Naive thymus-derived CD4-positive, alpha-beta T cell (primary cell): ENCODE measurements around the gene ENAM. TPM values are rescaled to one million over a fixed set of nuclear protein-coding genes. Genes with fewer than 3 reads are reported as not detected.
A peak's percentile ranks its signal among the peaks of the same experiment; 100 is the strongest.

Experiments used
- ATAC-seq: fragments of 150-1000 bp; cut with Tn5 transposase; 2 replicates; pipeline ENCODE4 v1.10.0; 2021; ENCODE audit warnings: mild to moderate bottlenecking, moderate library complexity
- CTCF ChIA-PET: fragments of 350-600 bp; sonication (Branson Sonifier 250); formaldehyde crosslinking; loops from one replicate; lab custom pipeline; 2021; ENCODE audit warnings: antibody characterized with exemption; lab: Charles Lee
- POLR2A ChIA-PET: fragments of 350-600 bp; sonication (Branson Sonifier 250); formaldehyde crosslinking; loops from one replicate; lab custom pipeline; 2021; ENCODE audit warnings: antibody characterized with exemption, inconsistent platforms; lab: Charles Lee
- DNase-seq, 9 donors: peaks; one replicate each; pipeline versions ENCODE4 v3.0.0 to v3.0.0-alpha.2; 2020 to 2022; ENCODE audit warnings: mixed read lengths in 1 of 9
- H3K27ac ChIP-seq: one replicate; pipeline ENCODE4 v1.7.0; 2013; ENCODE audit warnings: mild to moderate bottlenecking, low read depth, low read length, moderate library complexity
- H3K27me3 ChIP-seq, 2 donors: one replicate each; pipeline ENCODE4 v1.7.0; 2013; ENCODE audit warnings: low read length in 2 of 2, mild to moderate bottlenecking in 2 of 2, moderate library complexity in 2 of 2; ENCODE audit not compliant: control insufficient read depth in 2 of 2, insufficient read depth in 2 of 2
- H3K36me3 ChIP-seq, 3 experiments: 1 replicate in 2 of 3; 2 replicates in 1 of 3; pipeline ENCODE4 v1.7.0; 2013; ENCODE audit warnings: low read length in 3 of 3, mild to moderate bottlenecking in 3 of 3, moderate library complexity in 1 of 3; ENCODE audit not compliant: insufficient read depth in 3 of 3, control insufficient read depth in 2 of 3
- H3K4me1 ChIP-seq, 2 donors: one replicate each; pipeline ENCODE4 v1.7.0; 2013; ENCODE audit warnings: low read length in 2 of 2, mild to moderate bottlenecking in 2 of 2, moderate library complexity in 1 of 2; ENCODE audit not compliant: control insufficient read depth in 2 of 2, insufficient read depth in 2 of 2
- H3K4me3 ChIP-seq: 2 replicates; pipeline ENCODE4 v1.7.0; 2013; ENCODE audit warnings: mild to moderate bottlenecking, low read length
- H3K9me3 ChIP-seq, 3 experiments: 1 replicate in 2 of 3; 2 replicates in 1 of 3; pipeline ENCODE4 v1.7.0; 2013; ENCODE audit warnings: low read length in 3 of 3; ENCODE audit not compliant: control insufficient read depth in 2 of 3
- H3K27ac Mint-ChIP-seq, 9 donors: one replicate each; pipeline ENCODE4 v1.8.0; 2020 to 2022; ENCODE audit warnings: mixed read lengths in 9 of 9, mild to moderate bottlenecking in 8 of 9, moderate library complexity in 5 of 9, inconsistent platforms in 2 of 9
- H3K27me3 Mint-ChIP-seq, 5 donors: one replicate each; pipeline ENCODE4 v1.8.0; 2021 to 2022; ENCODE audit warnings: mixed read lengths in 5 of 5, mild to moderate bottlenecking in 1 of 5
- H3K36me3 Mint-ChIP-seq, 5 donors: one replicate each; pipeline ENCODE4 v1.8.0; 2020 to 2022; ENCODE audit warnings: mixed read lengths in 5 of 5, mild to moderate bottlenecking in 3 of 5, inconsistent platforms in 1 of 5
- H3K4me1 Mint-ChIP-seq, 7 donors: one replicate each; pipeline ENCODE4 v1.8.0; 2020 to 2022; ENCODE audit warnings: mixed read lengths in 7 of 7, mild to moderate bottlenecking in 3 of 7, inconsistent platforms in 1 of 7
- H3K4me3 Mint-ChIP-seq, 10 donors: one replicate each; pipeline ENCODE4 v1.8.0; 2020 to 2022; ENCODE audit warnings: mild to moderate bottlenecking in 10 of 10, mixed read lengths in 10 of 10, moderate library complexity in 6 of 10, inconsistent platforms in 2 of 10
- H3K9me3 Mint-ChIP-seq, 11 donors: one replicate each; pipeline ENCODE4 v1.8.0; 2020 to 2022; ENCODE audit warnings: mixed read lengths in 11 of 11, mild to moderate bottlenecking in 4 of 11, inconsistent platforms in 1 of 11, moderate library complexity in 1 of 11
- intact Hi-C, 2 donors: fragments of 100-400 bp; cut with micrococcal nuclease; formaldehyde crosslinking; loops; one replicate each; pipeline ENCODE4 v1.15.1; 2023
- polyA plus RNA-seq, 2 donors: library from polyadenylated mRNA; unstranded; fragments of 300-500 nt; fragmentation: Illumina TruSeq; gene quantifications; one replicate each; pipeline ENCODE4 v1.2.3, GENCODE V29; 2021
- total RNA-seq, 6 experiments: library from RNA in 5 of 6; stranded (reverse) in 5 of 6; gene quantifications; 1 replicate in 5 of 6; 2 replicates in 1 of 6; pipeline ENCODE4 v1.2.3 and lab custom pipeline; 2021 to 2026

The ENAM gene
- total RNA-seq (not detected), polyA plus RNA-seq (not detected), total RNA-seq (lab: John Stamatoyannopoulos, UW) (not detected)

GRCh38 chr4:70628444-70628843, at the start of gene ENAM:
Gene ENAM (plus strand): TSS chr4:70628744. CDS start chr4:70629501, 757 bp downstream.
- intact Hi-C loops = loop anchor here in 1 of 2 donors (10.0 kb wide), 2 partner anchors 106 to 376 kb away; no protein-coding TSS in a partner anchor
- Histone ChIP-seq H3K27me3 (no peaks in the 10 kb centered on the region), H3K27ac (no peak within 1 kb of the TSS), H3K36me3 (no peaks in the 10 kb centered on the region), H3K9me3 (no peaks in the 10 kb centered on the region), H3K4me1 (no peaks in the 10 kb centered on the region), H3K4me3 (no peak within 1 kb of the TSS)
- Mint-ChIP-seq H3K27ac (peak within 1 kb of the TSS in 3 of 9 donors; percentile 3 to 18 (median 8)), H3K27me3 (peaks cover 0 to 16% (median 5%) of the 10 kb centered on the region in 5 donors), H3K36me3 (no peaks in the 10 kb centered on the region), H3K4me3 (no peak within 1 kb of the TSS), H3K9me3 (no peaks in the 10 kb centered on the region), H3K4me1 (peaks cover 0 to 6% (median under 1%) of the 10 kb centered on the region in 7 donors)
- ChIA-PET CTCF (interaction anchor here (0.5 to 2.3 kb wide), 2 partner anchors 24 to 68 kb away, joined by 3 to 6 read pairs; no protein-coding TSS in a partner anchor), POLR2A (no interaction called here)
- no peak for ATAC-seq
- DNase-seq = no peak

- Mint-ChIP-seq H3K27ac (no peak overlapping the region), H3K4me3 (no peak overlapping the region), H3K36me3 (no peaks in the 10 kb centered on the region), H3K4me1 (no peaks in the 10 kb centered on the region), H3K27me3 (peaks cover 0 to 4% (median 4%) of the 10 kb centered on the region in 5 donors), H3K9me3 (peaks cover 0 to 3% (median 0%) of the 10 kb centered on the region in 11 donors)
- no peak for DNase-seq
- ChIA-PET POLR2A (no interaction called here), CTCF (no interaction called here)
- H3K27ac ChIP-seq = no peak overlapping the region
- no peak overlapping the region for H3K4me3 ChIP-seq
- intact Hi-C loops = no loop called here
- no peaks in the 10 kb centered on the region for H3K36me3 ChIP-seq
- no peaks in the 10 kb centered on the region for H3K27me3 ChIP-seq
- no peaks in the 10 kb centered on the region for H3K4me1 ChIP-seq
- H3K9me3 ChIP-seq = no peaks in the 10 kb centered on the region
- ATAC-seq = no peak
Measured at GRCh38 chr4:70581980-70582379, 46.6 kb upstream of the ENAM start.

- DNase-seq = no peak
- Mint-ChIP-seq H3K9me3 (peaks cover 0 to 1% (median 0%) of the 10 kb centered on the region in 11 donors), H3K4me1 (no peaks in the 10 kb centered on the region), H3K4me3 (no peak overlapping the region), H3K36me3 (no peaks in the 10 kb centered on the region), H3K27ac (no peak overlapping the region), H3K27me3 (peaks cover 0 to 4% (median 0%) of the 10 kb centered on the region in 5 donors)
- no peak for ATAC-seq
- H3K36me3 ChIP-seq = no peaks in the 10 kb centered on the region
- H3K27me3 ChIP-seq = no peaks in the 10 kb centered on the region
- no peak overlapping the region for H3K27ac ChIP-seq
- intact Hi-C loops = no loop called here
- POLR2A ChIA-PET = no interaction called here
- H3K4me3 ChIP-seq = no peak overlapping the region
- no peaks in the 10 kb centered on the region for H3K9me3 ChIP-seq
- no peaks in the 10 kb centered on the region for H3K4me1 ChIP-seq
- CTCF ChIA-PET = no interaction called here
Measured at GRCh38 chr4:70583952-70584834, 44.4 kb upstream of the ENAM start.

- Histone ChIP-seq H3K27ac (no peak overlapping the region), H3K4me3 (no peak overlapping the region), H3K36me3 (no peaks in the 10 kb centered on the region), H3K27me3 (no peaks in the 10 kb centered on the region), H3K4me1 (no peaks in the 10 kb centered on the region), H3K9me3 (no peaks in the 10 kb centered on the region)
- H3K9me3 Mint-ChIP-seq = peaks cover 0 to 1% (median 0%) of the 10 kb centered on the region in 11 donors
- DNase-seq = no peak
- no peaks in the 10 kb centered on the region for H3K36me3 Mint-ChIP-seq
- no peak overlapping the region for H3K27ac Mint-ChIP-seq
- no peak overlapping the region for H3K4me3 Mint-ChIP-seq
- no peak for ATAC-seq
- peaks cover 0 to 4% (median 0%) of the 10 kb centered on the region in 5 donors for H3K27me3 Mint-ChIP-seq
- CTCF ChIA-PET = interaction anchor here (0.6 kb wide), 1 partner anchor 25 kb away, joined by 3 read pairs; no protein-coding TSS in a partner anchor
- intact Hi-C loops = no loop called here
- no peaks in the 10 kb centered on the region for H3K4me1 Mint-ChIP-seq
- POLR2A ChIA-PET = no interaction called here
Measured at GRCh38 chr4:70586841-70587240, 41.7 kb upstream of the ENAM start.

- ATAC-seq (no peak), DNase-seq (no peak)
- H3K4me3 ChIP-seq = no peak overlapping the region
- H3K4me1 Mint-ChIP-seq = no peaks in the 10 kb centered on the region
- H3K27ac ChIP-seq = no peak overlapping the region
- H3K36me3 Mint-ChIP-seq = no peaks in the 10 kb centered on the region
- H3K27me3 ChIP-seq = no peaks in the 10 kb centered on the region
- no peaks in the 10 kb centered on the region for H3K4me1 ChIP-seq
- intact Hi-C loops = no loop called here
- H3K4me3 Mint-ChIP-seq = no peak overlapping the region
- H3K27me3 Mint-ChIP-seq = peaks cover 0 to 1% (median 0%) of the 10 kb centered on the region in 5 donors
- H3K9me3 Mint-ChIP-seq = no peaks in the 10 kb centered on the region
- H3K36me3 ChIP-seq = no peaks in the 10 kb centered on the region
- POLR2A ChIA-PET = no interaction called here
- H3K9me3 ChIP-seq = no peaks in the 10 kb centered on the region
- H3K27ac Mint-ChIP-seq = no peak overlapping the region
- CTCF ChIA-PET = no interaction called here
Measured at GRCh38 chr4:70589785-70590184, 38.8 kb upstream of the ENAM start.

- Mint-ChIP-seq H3K36me3 (no peaks in the 10 kb centered on the region), H3K4me3 (no peak within 1 kb of the TSS), H3K4me1 (no peaks in the 10 kb centered on the region), H3K27ac (no peak within 1 kb of the TSS), H3K27me3 (peaks cover 0 to 8% (median 0%) of the 10 kb centered on the region in 5 donors), H3K9me3 (no peaks in the 10 kb centered on the region)
- intact Hi-C loops = no loop called here
- Histone ChIP-seq H3K27me3 (no peaks in the 10 kb centered on the region), H3K9me3 (no peaks in the 10 kb centered on the region), H3K36me3 (no peaks in the 10 kb centered on the region), H3K4me3 (no peak within 1 kb of the TSS), H3K4me1 (no peaks in the 10 kb centered on the region), H3K27ac (no peak within 1 kb of the TSS)
- CTCF ChIA-PET = interaction anchor here (0.5 to 0.9 kb wide), 3 partner anchors 14 to 1534 kb away, joined by 3 read pairs; no protein-coding TSS in a partner anchor
- POLR2A ChIA-PET = no interaction called here
- ATAC-seq (no peak), DNase-seq (no peak)
Measured at GRCh38 chr4:70591955-70592582, 36.5 kb upstream of the ENAM start, which contains the start of gene AMBN. Gene AMBN (plus strand): TSS chr4:70592256. CDS start chr4:70592359, 103 bp downstream.
